ENCODE measurements around the gene KCNQ4.

The KCNQ4 gene

GRCh38 chr1:40842207-40842606 lies 58.6 kb downstream of the KCNQ4 start:
- no peaks in the 10 kb centered on the region for H3K79me2 ChIP-seq (ENCODE audit: insufficient read depth, low read length)
- no peaks in the 10 kb centered on the region for H4K20me1 ChIP-seq (ENCODE audit: insufficient read depth, low read length)
- DNase-seq, result no peak
- H3K9me3 ChIP-seq (ENCODE audit: insufficient read depth, low read length, severe bottlenecking), result no peaks in the 10 kb centered on the region
- ATAC-seq (ENCODE audit: insufficient read depth, low read depth), result no peak
- H3K4me2 ChIP-seq (ENCODE audit: insufficient read depth, low read length), result no peak overlapping the region
- no peak overlapping the region for H3K9ac ChIP-seq (ENCODE audit: low read depth, low read length)
- H3K4me1 ChIP-seq (ENCODE audit: insufficient read depth, low read length), result no peaks in the 10 kb centered on the region
- no peak for TF ChIP-seq CTCF (IDR thresholded peaks at IDR 0.05; ENCODE audit: borderline replicate concordance, extremely low read depth, low read length, poor library complexity, severe bottlenecking)
- no peak for TF ChIP-seq EZH2 (IDR thresholded peaks at IDR 0.05; ENCODE audit: borderline replicate concordance, low read depth, low read length, severe bottlenecking)
- no peaks in the 10 kb centered on the region for H3K27me3 ChIP-seq (ENCODE audit: insufficient read depth, low read length, poor library complexity)
- no peak overlapping the region for H3K4me3 ChIP-seq (ENCODE audit: low read depth in 1 of 2, low read length in 2 of 2)
- H3K36me3 ChIP-seq (ENCODE audit: insufficient read depth, low read length), result no peaks in the 10 kb centered on the region
- H2AFZ ChIP-seq (ENCODE audit: low read depth, low read length), result no peak overlapping the region
- no peak overlapping the region for H3K27ac ChIP-seq (ENCODE audit: low read length)

- ATAC-seq (ENCODE audit: insufficient read depth, low read depth), result no peak
- H2AFZ ChIP-seq (ENCODE audit: low read depth, low read length), result no peak overlapping the region
- H3K9me3 ChIP-seq (ENCODE audit: insufficient read depth, low read length, severe bottlenecking), result no peaks in the 10 kb centered on the region
- H3K4me2 ChIP-seq (ENCODE audit: insufficient read depth, low read length), result no peak overlapping the region
- H3K27me3 ChIP-seq (ENCODE audit: insufficient read depth, low read length, poor library complexity), result no peaks in the 10 kb centered on the region
- no peaks in the 10 kb centered on the region for H3K79me2 ChIP-seq (ENCODE audit: insufficient read depth, low read length)
- no peak overlapping the region for H3K9ac ChIP-seq (ENCODE audit: low read depth, low read length)
- DNase-seq, result no peak
- no peaks in the 10 kb centered on the region for H4K20me1 ChIP-seq (ENCODE audit: insufficient read depth, low read length)
- TF ChIP-seq CTCF (IDR thresholded peaks at IDR 0.05; ENCODE audit: borderline replicate concordance, extremely low read depth, low read length, poor library complexity, severe bottlenecking) (no peak), EZH2 (IDR thresholded peaks at IDR 0.05; ENCODE audit: borderline replicate concordance, low read depth, low read length, severe bottlenecking) (no peak)
- H3K36me3 ChIP-seq (ENCODE audit: insufficient read depth, low read length), result no peaks in the 10 kb centered on the region
- no peaks in the 10 kb centered on the region for H3K4me1 ChIP-seq (ENCODE audit: insufficient read depth, low read length)
- no peak overlapping the region for H3K27ac ChIP-seq (ENCODE audit: low read length)
- no peak overlapping the region for H3K4me3 ChIP-seq (ENCODE audit: low read depth in 1 of 2, low read length in 2 of 2)
Measured at GRCh38 chr1:40842691-40843090, 59.1 kb downstream of the KCNQ4 start.

GRCh38 chr1:40844079-40844478 lies 60.5 kb downstream of the KCNQ4 start:
- Histone ChIP-seq H3K27ac (ENCODE audit: low read length) (no peak overlapping the region), H2AFZ (ENCODE audit: low read depth, low read length) (no peak overlapping the region), H3K4me3 (ENCODE audit: low read depth in 1 of 2, low read length in 2 of 2) (no peak overlapping the region), H4K20me1 (ENCODE audit: insufficient read depth, low read length) (no peaks in the 10 kb centered on the region), H3K9me3 (ENCODE audit: insufficient read depth, low read length, severe bottlenecking) (no peaks in the 10 kb centered on the region), H3K79me2 (ENCODE audit: insufficient read depth, low read length) (no peaks in the 10 kb centered on the region), H3K4me1 (ENCODE audit: insufficient read depth, low read length) (no peaks in the 10 kb centered on the region), H3K36me3 (ENCODE audit: insufficient read depth, low read length) (no peaks in the 10 kb centered on the region), H3K9ac (ENCODE audit: low read depth, low read length) (no peak overlapping the region), H3K4me2 (ENCODE audit: insufficient read depth, low read length) (no peak overlapping the region), H3K27me3 (ENCODE audit: insufficient read depth, low read length, poor library complexity) (no peaks in the 10 kb centered on the region)
- DNase-seq, result no peak
- no peak for TF ChIP-seq EZH2 (IDR thresholded peaks at IDR 0.05; ENCODE audit: borderline replicate concordance, low read depth, low read length, severe bottlenecking)
- no peak for TF ChIP-seq CTCF (IDR thresholded peaks at IDR 0.05; ENCODE audit: borderline replicate concordance, extremely low read depth, low read length, poor library complexity, severe bottlenecking)
- no peak for ATAC-seq (ENCODE audit: insufficient read depth, low read depth)

All from DND-41 (cell line).